HG02623 (cell line): Measurements from ENCODE around the gene DNASE2B.

Experiments
- ATAC-seq: cut with Tn5 transposase; IDR thresholded peaks from one replicate; pipeline ENCODE4 v1.9.1; 2021; ENCODE audit warnings: moderate library complexity; ENCODE audit not compliant: unreplicated experiment

Gene DNASE2B

GRCh38 chr1:84398175-84399155 is at the start of gene DNASE2B:
TSS of gene DNASE2B (plus strand) at chr1:84398484. CDS start at chr1:84398565, 81 bp downstream.
- no peak for ATAC-seq

GRCh38 chr1:84348759-84349158 is 49.5 kb upstream of the DNASE2B start:
- no peak for ATAC-seq

- ATAC-seq: no peak
These were observed 48.2 kb upstream of the DNASE2B start for GRCh38 chr1:84350104-84350503.

- no peak for ATAC-seq
These were observed 47.7 kb upstream of the DNASE2B start for GRCh38 chr1:84350550-84350949.

GRCh38 chr1:84352298-84353106 is 45.8 kb upstream of the DNASE2B start:
- no peak for ATAC-seq

GRCh38 chr1:84353695-84354094 is 44.6 kb upstream of the DNASE2B start:
- no peak for ATAC-seq

GRCh38 chr1:84355556-84355955 is 42.7 kb upstream of the DNASE2B start:
- no peak for ATAC-seq

- ATAC-seq: no peak
These were observed 41.4 kb upstream of the DNASE2B start for GRCh38 chr1:84356881-84357280.

GRCh38 chr1:84358695-84359094 is 39.6 kb upstream of the DNASE2B start:
- ATAC-seq: no peak

- ATAC-seq: no peak
These were observed 38.0 kb upstream of the DNASE2B start for GRCh38 chr1:84360316-84360715.

- no peak for ATAC-seq
These were observed 36.5 kb upstream of the DNASE2B start for GRCh38 chr1:84361796-84362195.

- ATAC-seq: no peak
These were observed 35.3 kb upstream of the DNASE2B start for GRCh38 chr1:84363019-84363418.

GRCh38 chr1:84363622-84364021 is 34.7 kb upstream of the DNASE2B start:
- no peak for ATAC-seq

- ATAC-seq: no peak
These were observed 32.8 kb upstream of the DNASE2B start for GRCh38 chr1:84365225-84366221.

GRCh38 chr1:84366786-84367185 is 31.5 kb upstream of the DNASE2B start:
- ATAC-seq: no peak

- ATAC-seq: no peak
These were observed 31.1 kb upstream of the DNASE2B start for GRCh38 chr1:84367219-84367618.

- no peak for ATAC-seq
These were observed 29.8 kb upstream of the DNASE2B start for GRCh38 chr1:84368441-84368840.

GRCh38 chr1:84370266-84370665 is 28.0 kb upstream of the DNASE2B start:
- ATAC-seq: no peak

- no peak for ATAC-seq
These were observed 27.4 kb upstream of the DNASE2B start for GRCh38 chr1:84370831-84371394.

GRCh38 chr1:84373436-84374141 is 24.7 kb upstream of the DNASE2B start:
- ATAC-seq: no peak
